Right atrium auricular region (tissue), 2 donors: ENCODE results near the gene USP8. TPM values are rescaled to one million over a fixed set of nuclear protein-coding genes. Genes with fewer than 3 reads are reported as not detected.
"Not testable (repeated sequence)": the region's sequence is repeated elsewhere in the genome, so short reads cannot be mapped to it uniquely, and the experiment has no call there.

Experiments
- DNase-seq: peaks from one replicate; pipeline ENCODE4 v3.0.0-alpha.2; 2019; ENCODE audit warnings: low spot score
- H3K27ac ChIP-seq, 2 donors: fragments of 200-600 bp; sonication (generic); 1 replicate in 1 of 2; 2 replicates in 1 of 2; pipeline ENCODE4 v1.5.1; 2016 to 2019
- H3K27me3 ChIP-seq, 2 donors: fragments of 200-600 bp; sonication (generic); one replicate each; pipeline versions ENCODE4 v1.5.1 to v1.6.0; 2017 to 2019
- H3K36me3 ChIP-seq: fragments of 200-600 bp; sonication (generic); one replicate; pipeline ENCODE4 v1.5.1; 2016
- H3K4me1 ChIP-seq, 2 donors: fragments of 200-600 bp; sonication (generic); one replicate each; pipeline versions ENCODE4 v1.5.1 to v1.6.0; 2017 to 2019
- H3K4me3 ChIP-seq, 2 donors: fragments of 200-600 bp; sonication (generic); 1 replicate in 1 of 2; 2 replicates in 1 of 2; pipeline ENCODE4 v1.5.1; 2017 to 2019; ENCODE audit warnings: mild to moderate bottlenecking in 1 of 2, moderate library complexity in 1 of 2
- H3K9me3 ChIP-seq, 2 donors: fragments of 200-600 bp; sonication (generic); one replicate each; pipeline ENCODE4 v1.5.1; 2019
- CTCF ChIP-seq, 2 donors: fragments of 200-600 bp; sonication (generic); IDR thresholded peaks; one replicate each; pipeline ENCODE4 v1.5.1; 2019; ENCODE audit warnings: antibody characterized with exemption in 2 of 2
- total RNA-seq, 2 donors: library from RNA; depleted of rRNA; stranded (reverse); fragments of >200 nt; gene quantifications; one replicate each; pipeline ENCODE4 v1.1.0, GENCODE V29; 2016

USP8 gene
- total RNA-seq, 2 donors from 2014 or later, result 25.0 to 46.5 TPM

GRCh38 chr15:50487287-50487686 is 63.1 kb downstream of the USP8 start:
- DNase-seq, result no peak
- H3K27ac ChIP-seq, result no peak overlapping the region
- no peaks in the 10 kb centered on the region for H3K27me3 ChIP-seq
- no peaks in the 10 kb centered on the region for H3K9me3 ChIP-seq
- peaks cover 63% of the 10 kb centered on the region for H3K36me3 ChIP-seq
- H3K4me3 ChIP-seq, result no peak overlapping the region
- H3K4me1 ChIP-seq, result no peaks in the 10 kb centered on the region
- no peak for TF ChIP-seq CTCF (IDR thresholded peaks at IDR 0.05)

GRCh38 chr15:50493625-50494024 is 69.4 kb downstream of the USP8 start:
- Histone ChIP-seq H3K27ac (no peak overlapping the region), H3K27me3 (no peaks in the 10 kb centered on the region), H3K36me3 (peaks cover 79% of the 10 kb centered on the region)

GRCh38 chr15:50494547-50494946 is 70.3 kb downstream of the USP8 start:
- peaks cover 84% of the 10 kb centered on the region for H3K36me3 ChIP-seq

More at GRCh38 chr15:50493625-50494024, 69.4 kb downstream of the USP8 start:
- H3K4me1 ChIP-seq, result no peaks in the 10 kb centered on the region
- H3K4me3 ChIP-seq, result no peak overlapping the region
- H3K9me3 ChIP-seq, result no peaks in the 10 kb centered on the region
- DNase-seq, result no peak
- TF ChIP-seq CTCF (IDR thresholded peaks at IDR 0.05), result no peak

GRCh38 chr15:50496692-50497091 is 72.5 kb downstream of the USP8 start:
- H3K27me3 ChIP-seq, result no peaks in the 10 kb centered on the region
- no peak overlapping the region for H3K27ac ChIP-seq
- no peaks in the 10 kb centered on the region for H3K4me1 ChIP-seq
- H3K9me3 ChIP-seq, result no peaks in the 10 kb centered on the region
- no peak for DNase-seq
- TF ChIP-seq CTCF (IDR thresholded peaks at IDR 0.05), result no peak
- H3K4me3 ChIP-seq, result no peak overlapping the region
- H3K36me3 ChIP-seq, result peaks cover 83% of the 10 kb centered on the region

More at GRCh38 chr15:50494547-50494946, 70.3 kb downstream of the USP8 start:
- H3K4me1 ChIP-seq, H3K27ac ChIP-seq, H3K9me3 ChIP-seq, DNase-seq, H3K4me3 ChIP-seq, H3K27me3 ChIP-seq: not testable (repeated sequence)

- Histone ChIP-seq H3K4me3 (no peak overlapping the region), H3K4me1 (no peaks in the 10 kb centered on the region), H3K36me3 (peaks cover 69% of the 10 kb centered on the region), H3K27me3 (no peaks in the 10 kb centered on the region), H3K9me3 (no peaks in the 10 kb centered on the region), H3K27ac (no peak overlapping the region)
- DNase-seq, result no peak
- TF ChIP-seq CTCF (IDR thresholded peaks at IDR 0.05), result no peak
These were observed 76.1 kb downstream of the USP8 start for GRCh38 chr15:50500352-50500751.

GRCh38 chr15:50501815-50502214 is 77.6 kb downstream of the USP8 start:
- H3K4me3 ChIP-seq, result no peak overlapping the region
- no peaks in the 10 kb centered on the region for H3K27me3 ChIP-seq
- peaks cover 58% of the 10 kb centered on the region for H3K36me3 ChIP-seq
- DNase-seq, result no peak
- no peak overlapping the region for H3K27ac ChIP-seq
- H3K4me1 ChIP-seq, result no peaks in the 10 kb centered on the region
- TF ChIP-seq CTCF (IDR thresholded peaks at IDR 0.05), result no peak
- no peaks in the 10 kb centered on the region for H3K9me3 ChIP-seq
